ENCODE data around the gene EDDM13.

DNA sequence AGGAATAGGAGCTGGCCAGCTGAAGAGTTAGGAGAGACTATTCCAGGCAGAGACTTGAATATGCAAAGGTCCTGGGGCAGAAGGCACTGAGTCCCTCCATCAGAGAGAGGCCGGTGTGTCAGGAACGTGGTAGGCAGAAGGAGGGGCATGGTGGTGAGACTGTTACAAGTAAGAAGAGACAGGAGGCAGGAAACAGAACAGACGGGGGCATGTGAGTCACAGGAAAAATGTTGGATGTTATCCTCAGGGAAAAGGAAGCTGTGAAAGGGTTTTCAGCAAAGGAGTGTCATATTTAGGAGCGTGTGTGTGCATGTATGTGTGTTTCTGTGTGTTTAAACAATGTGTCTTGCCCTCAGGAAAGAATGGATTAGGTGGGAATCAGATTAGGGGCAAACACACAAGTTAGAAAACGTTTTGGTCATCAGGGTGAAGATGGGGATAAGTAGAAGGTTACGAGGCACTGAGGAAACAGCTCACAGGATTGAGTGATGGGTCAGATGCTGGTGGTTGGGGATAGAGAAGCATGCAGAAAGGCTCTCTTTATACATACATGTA, 1.1 kb downstream of the EDDM13 start:
- TF ChIP-seq, protein P1, sequence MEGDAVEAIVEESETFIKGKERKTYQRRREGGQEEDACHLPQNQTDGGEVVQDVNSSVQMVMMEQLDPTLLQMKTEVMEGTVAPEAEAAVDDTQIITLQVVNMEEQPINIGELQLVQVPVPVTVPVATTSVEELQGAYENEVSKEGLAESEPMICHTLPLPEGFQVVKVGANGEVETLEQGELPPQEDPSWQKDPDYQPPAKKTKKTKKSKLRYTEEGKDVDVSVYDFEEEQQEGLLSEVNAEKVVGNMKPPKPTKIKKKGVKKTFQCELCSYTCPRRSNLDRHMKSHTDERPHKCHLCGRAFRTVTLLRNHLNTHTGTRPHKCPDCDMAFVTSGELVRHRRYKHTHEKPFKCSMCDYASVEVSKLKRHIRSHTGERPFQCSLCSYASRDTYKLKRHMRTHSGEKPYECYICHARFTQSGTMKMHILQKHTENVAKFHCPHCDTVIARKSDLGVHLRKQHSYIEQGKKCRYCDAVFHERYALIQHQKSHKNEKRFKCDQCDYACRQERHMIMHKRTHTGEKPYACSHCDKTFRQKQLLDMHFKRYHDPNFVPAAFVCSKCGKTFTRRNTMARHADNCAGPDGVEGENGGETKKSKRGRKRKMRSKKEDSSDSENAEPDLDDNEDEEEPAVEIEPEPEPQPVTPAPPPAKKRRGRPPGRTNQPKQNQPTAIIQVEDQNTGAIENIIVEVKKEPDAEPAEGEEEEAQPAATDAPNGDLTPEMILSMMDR (IDR thresholded peaks at IDR 0.05) = no peak
- no peak for TF ChIP-seq EZH2 (IDR thresholded peaks at IDR 0.05)
